GM23338 (cell line): Measurements from ENCODE around the gene GABPB1. TPM values are rescaled to one million over a fixed set of nuclear protein-coding genes. Genes with fewer than 3 reads are reported as not detected.

Source experiments
- ATAC-seq: fragments of 200-7000 bp; cut with Tn5 transposase; 3 replicates; pipeline ENCODE4 v1.9.1; 2020
- DNase-seq: peaks from one replicate; pipeline ENCODE4 v3.0.0-alpha.2; 2015; ENCODE audit warnings: low spot score
- H2AFZ ChIP-seq: fragments of 200-600 bp; sonication (generic); 2 replicates; pipeline ENCODE4 v1.8.0; 2016; ENCODE audit warnings: antibody characterized with exemption, mild to moderate bottlenecking, moderate library complexity
- H3F3A ChIP-seq: fragments of 200-600 bp; sonication (generic); replicated peaks from 2 replicates; pipeline ENCODE4 v1.8.0; 2017; ENCODE audit warnings: antibody characterized with exemption, mixed run types, low read depth
- H3K27ac ChIP-seq: fragments of 200-600 bp; sonication (generic); 2 replicates; pipeline ENCODE4 v1.6.1; 2016; ENCODE audit warnings: low read depth
- H3K27me3 ChIP-seq: fragments of 200-600 bp; sonication (generic); 2 replicates; pipeline ENCODE4 v1.8.0; 2016; ENCODE audit warnings: mild to moderate bottlenecking, mixed run types, moderate library complexity; ENCODE audit not compliant: insufficient read depth
- H3K36me3 ChIP-seq: fragments of 200-600 bp; sonication (generic); 2 replicates; pipeline ENCODE4 v1.8.0; 2016; ENCODE audit warnings: mild to moderate bottlenecking; ENCODE audit not compliant: insufficient read depth
- H3K4me1 ChIP-seq: fragments of 200-600 bp; sonication (generic); 2 replicates; pipeline ENCODE4 v1.8.0; 2016; ENCODE audit warnings: mild to moderate bottlenecking, moderate library complexity; ENCODE audit not compliant: insufficient read depth
- H3K4me2 ChIP-seq: fragments of 200-600 bp; sonication (generic); 2 replicates; pipeline ENCODE4 v1.7.1; 2017; ENCODE audit warnings: mixed run types
- H3K4me3 ChIP-seq: fragments of 200-600 bp; sonication (generic); 2 replicates; pipeline ENCODE4 v1.6.1; 2016; ENCODE audit warnings: mixed run types
- H3K79me2 ChIP-seq: fragments of 200-600 bp; sonication (generic); replicated peaks from 2 replicates; pipeline ENCODE4 v1.8.0; 2017; ENCODE audit warnings: mild to moderate bottlenecking; ENCODE audit not compliant: insufficient read depth
- H3K9me2 ChIP-seq: fragments of 200-600 bp; sonication (generic); 2 replicates; pipeline ENCODE4 v1.8.0; 2017; ENCODE audit not compliant: insufficient read depth
- H4K20me1 ChIP-seq: fragments of 200-600 bp; sonication (generic); replicated peaks from 2 replicates; pipeline ENCODE4 v1.8.0; 2017; ENCODE audit warnings: mild to moderate bottlenecking; ENCODE audit not compliant: insufficient read depth
- H3K27ac Mint-ChIP-seq: 2 replicates; pipeline ENCODE4 v1.8.0; 2020; ENCODE audit warnings: inconsistent platforms, mild to moderate bottlenecking, moderate library complexity, mixed read lengths
- H3K27me3 Mint-ChIP-seq: 3 replicates; pipeline ENCODE4 v1.8.0; 2022; ENCODE audit warnings: low read depth, mild to moderate bottlenecking, moderate library complexity, mixed read lengths, inconsistent platforms; ENCODE audit not compliant: insufficient read depth, poor library complexity
- H3K36me3 Mint-ChIP-seq: 3 replicates; pipeline ENCODE4 v1.8.0; 2021; ENCODE audit warnings: low read depth, mild to moderate bottlenecking, inconsistent platforms, moderate library complexity, mixed read lengths
- H3K4me1 Mint-ChIP-seq: 3 replicates; pipeline ENCODE4 v1.8.0; 2020; ENCODE audit warnings: mild to moderate bottlenecking, inconsistent platforms, mixed read lengths
- H3K4me3 Mint-ChIP-seq: 3 replicates; pipeline ENCODE4 v1.8.0; 2021; ENCODE audit warnings: moderate library complexity, mild to moderate bottlenecking, inconsistent platforms, mixed read lengths
- H3K9me3 Mint-ChIP-seq: 3 replicates; pipeline ENCODE4 v1.8.0; 2020; ENCODE audit warnings: moderate library complexity, mild to moderate bottlenecking, inconsistent platforms, mixed read lengths
- CREB1 ChIP-seq: fragments of 250-450 bp; sonication (Bioruptor Pico); IDR thresholded peaks from 2 replicates; pipeline ENCODE4 v1.5.0; 2020; ENCODE audit warnings: low read depth, mild to moderate bottlenecking, moderate library complexity
- EZH2 ChIP-seq: fragments of 200-600 bp; sonication (generic); IDR thresholded peaks from one replicate; pipeline ENCODE4 v1.8.0; 2017; ENCODE audit warnings: antibody characterized with exemption, mild to moderate bottlenecking, low read depth; ENCODE audit not compliant: unreplicated experiment
- EZH2phosphoT487 ChIP-seq: fragments of 200-600 bp; sonication (generic); IDR thresholded peaks from one replicate; pipeline ENCODE4 v1.8.1; 2018; ENCODE audit warnings: antibody characterized with exemption; ENCODE audit not compliant: unreplicated experiment
- JUNB ChIP-seq: IDR thresholded peaks from one replicate; pipeline ENCODE4 v1.6.1; 2016; ENCODE audit warnings: antibody characterized with exemption; ENCODE audit not compliant: unreplicated experiment
- POLR2AphosphoS5 ChIP-seq: IDR thresholded peaks from 2 replicates; pipeline ENCODE4 v1.6.1; 2016; ENCODE audit warnings: antibody characterized with exemption, low read depth
- STAT1 ChIP-seq: IDR thresholded peaks from one replicate; pipeline ENCODE4 v1.6.1; 2016; ENCODE audit warnings: antibody characterized with exemption; ENCODE audit not compliant: unreplicated experiment
- polyA plus RNA-seq: library from polyadenylated mRNA; unstranded; fragments of >200 nt; fragmentation: Nextera tagmentation; extraction: Ambion mirVana; gene quantifications from 2 replicates; pipeline ENCODE4 v1.2.1, GENCODE V29; 2016
- total RNA-seq: library from RNA; depleted of rRNA; stranded (reverse); fragments of >200 nt; shearing (Covaris generic); gene quantifications from 2 replicates; pipeline ENCODE4 v1.2.3, GENCODE V29; 2014
- TF ChIP-seq, protein P1 (sequence below): fragments of 250-450 bp; sonication (Bioruptor Pico); IDR thresholded peaks from 2 replicates; pipeline ENCODE4 v1.5.0; 2020; ENCODE audit warnings: mild to moderate bottlenecking, moderate library complexity
- TF ChIP-seq, protein P2 (sequence below): IDR thresholded peaks from one replicate; pipeline ENCODE4 v1.6.1; 2018; ENCODE audit warnings: antibody characterized with exemption; ENCODE audit not compliant: unreplicated experiment
- TF ChIP-seq, protein P3 (sequence below), 2 experiments: fragments of 200-600 bp in 1 of 2; sonication (generic) in 1 of 2; conservative IDR thresholded peaks; 2 replicates each; pipeline versions ENCODE4 v1.5.1 to v1.6.1; 2016 to 2017; ENCODE audit warnings: antibody characterized with exemption in 2 of 2, low read depth in 2 of 2, mild to moderate bottlenecking in 2 of 2, moderate library complexity in 1 of 2

The GABPB1 gene
- total and polyA plus RNA-seq, 2 experiments from 2014 or later, result 34.4 to 53.9 TPM

- Histone ChIP-seq H3K4me1 (no peaks in the 10 kb centered on the region), H3K36me3 (no peaks in the 10 kb centered on the region), H3K27me3 (no peaks in the 10 kb centered on the region), H3K4me2 (no peak overlapping the region), H3K9me2 (no peaks in the 10 kb centered on the region), H3K27ac (no peak overlapping the region), H3K4me3 (no peak overlapping the region), H2AFZ (no peak overlapping the region), H4K20me1 (no peaks in the 10 kb centered on the region), H3F3A (no peaks in the 10 kb centered on the region), H3K79me2 (no peaks in the 10 kb centered on the region)
- ATAC-seq, result no peak
- Mint-ChIP-seq H3K4me3 (no peak overlapping the region), H3K27ac (no peak overlapping the region), H3K36me3 (no peaks in the 10 kb centered on the region), H3K27me3 (peaks cover 1% of the 10 kb centered on the region), H3K4me1 (no peaks in the 10 kb centered on the region), H3K9me3 (no peaks in the 10 kb centered on the region)
- DNase-seq, result no peak
- TF ChIP-seq, protein P1, sequence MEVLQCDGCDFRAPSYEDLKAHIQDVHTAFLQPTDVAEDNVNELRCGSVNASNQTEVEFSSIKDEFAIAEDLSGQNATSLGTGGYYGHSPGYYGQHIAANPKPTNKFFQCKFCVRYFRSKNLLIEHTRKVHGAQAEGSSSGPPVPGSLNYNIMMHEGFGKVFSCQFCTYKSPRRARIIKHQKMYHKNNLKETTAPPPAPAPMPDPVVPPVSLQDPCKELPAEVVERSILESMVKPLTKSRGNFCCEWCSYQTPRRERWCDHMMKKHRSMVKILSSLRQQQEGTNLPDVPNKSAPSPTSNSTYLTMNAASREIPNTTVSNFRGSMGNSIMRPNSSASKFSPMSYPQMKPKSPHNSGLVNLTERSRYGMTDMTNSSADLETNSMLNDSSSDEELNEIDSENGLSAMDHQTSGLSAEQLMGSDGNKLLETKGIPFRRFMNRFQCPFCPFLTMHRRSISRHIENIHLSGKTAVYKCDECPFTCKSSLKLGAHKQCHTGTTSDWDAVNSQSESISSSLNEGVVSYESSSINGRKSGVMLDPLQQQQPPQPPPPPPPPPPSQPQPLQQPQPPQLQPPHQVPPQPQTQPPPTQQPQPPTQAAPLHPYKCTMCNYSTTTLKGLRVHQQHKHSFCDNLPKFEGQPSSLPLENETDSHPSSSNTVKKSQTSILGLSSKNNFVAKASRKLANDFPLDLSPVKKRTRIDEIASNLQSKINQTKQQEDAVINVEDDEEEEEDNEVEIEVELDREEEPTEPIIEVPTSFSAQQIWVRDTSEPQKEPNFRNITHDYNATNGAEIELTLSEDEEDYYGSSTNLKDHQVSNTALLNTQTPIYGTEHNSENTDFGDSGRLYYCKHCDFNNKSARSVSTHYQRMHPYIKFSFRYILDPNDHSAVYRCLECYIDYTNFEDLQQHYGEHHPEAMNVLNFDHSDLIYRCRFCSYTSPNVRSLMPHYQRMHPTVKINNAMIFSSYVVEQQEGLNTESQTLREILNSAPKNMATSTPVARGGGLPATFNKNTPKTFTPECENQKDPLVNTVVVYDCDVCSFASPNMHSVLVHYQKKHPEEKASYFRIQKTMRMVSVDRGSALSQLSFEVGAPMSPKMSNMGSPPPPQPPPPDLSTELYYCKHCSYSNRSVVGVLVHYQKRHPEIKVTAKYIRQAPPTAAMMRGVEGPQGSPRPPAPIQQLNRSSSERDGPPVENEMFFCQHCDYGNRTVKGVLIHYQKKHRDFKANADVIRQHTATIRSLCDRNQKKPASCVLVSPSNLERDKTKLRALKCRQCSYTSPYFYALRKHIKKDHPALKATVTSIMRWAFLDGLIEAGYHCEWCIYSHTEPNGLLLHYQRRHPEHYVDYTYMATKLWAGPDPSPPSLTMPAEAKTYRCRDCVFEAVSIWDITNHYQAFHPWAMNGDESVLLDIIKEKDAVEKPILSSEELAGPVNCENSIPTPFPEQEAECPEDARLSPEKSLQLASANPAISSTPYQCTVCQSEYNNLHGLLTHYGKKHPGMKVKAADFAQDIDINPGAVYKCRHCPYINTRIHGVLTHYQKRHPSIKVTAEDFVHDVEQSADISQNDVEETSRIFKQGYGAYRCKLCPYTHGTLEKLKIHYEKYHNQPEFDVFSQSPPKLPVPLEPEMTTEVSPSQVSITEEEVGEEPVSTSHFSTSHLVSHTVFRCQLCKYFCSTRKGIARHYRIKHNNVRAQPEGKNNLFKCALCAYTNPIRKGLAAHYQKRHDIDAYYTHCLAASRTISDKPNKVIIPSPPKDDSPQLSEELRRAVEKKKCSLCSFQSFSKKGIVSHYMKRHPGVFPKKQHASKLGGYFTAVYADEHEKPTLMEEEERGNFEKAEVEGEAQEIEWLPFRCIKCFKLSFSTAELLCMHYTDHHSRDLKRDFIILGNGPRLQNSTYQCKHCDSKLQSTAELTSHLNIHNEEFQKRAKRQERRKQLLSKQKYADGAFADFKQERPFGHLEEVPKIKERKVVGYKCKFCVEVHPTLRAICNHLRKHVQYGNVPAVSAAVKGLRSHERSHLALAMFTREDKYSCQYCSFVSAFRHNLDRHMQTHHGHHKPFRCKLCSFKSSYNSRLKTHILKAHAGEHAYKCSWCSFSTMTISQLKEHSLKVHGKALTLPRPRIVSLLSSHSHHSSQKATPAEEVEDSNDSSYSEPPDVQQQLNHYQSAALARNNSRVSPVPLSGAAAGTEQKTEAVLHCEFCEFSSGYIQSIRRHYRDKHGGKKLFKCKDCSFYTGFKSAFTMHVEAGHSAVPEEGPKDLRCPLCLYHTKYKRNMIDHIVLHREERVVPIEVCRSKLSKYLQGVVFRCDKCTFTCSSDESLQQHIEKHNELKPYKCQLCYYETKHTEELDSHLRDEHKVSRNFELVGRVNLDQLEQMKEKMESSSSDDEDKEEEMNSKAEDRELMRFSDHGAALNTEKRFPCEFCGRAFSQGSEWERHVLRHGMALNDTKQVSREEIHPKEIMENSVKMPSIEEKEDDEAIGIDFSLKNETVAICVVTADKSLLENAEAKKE (CRISPR knock-in tag), result no peak
- TF ChIP-seq CREB1 (no peak), EZH2 (no peak), POLR2AphosphoS5 (no peak), JUNB (no peak), EZH2phosphoT487 (no peak), STAT1 (no peak)
- TF ChIP-seq, protein P2, sequence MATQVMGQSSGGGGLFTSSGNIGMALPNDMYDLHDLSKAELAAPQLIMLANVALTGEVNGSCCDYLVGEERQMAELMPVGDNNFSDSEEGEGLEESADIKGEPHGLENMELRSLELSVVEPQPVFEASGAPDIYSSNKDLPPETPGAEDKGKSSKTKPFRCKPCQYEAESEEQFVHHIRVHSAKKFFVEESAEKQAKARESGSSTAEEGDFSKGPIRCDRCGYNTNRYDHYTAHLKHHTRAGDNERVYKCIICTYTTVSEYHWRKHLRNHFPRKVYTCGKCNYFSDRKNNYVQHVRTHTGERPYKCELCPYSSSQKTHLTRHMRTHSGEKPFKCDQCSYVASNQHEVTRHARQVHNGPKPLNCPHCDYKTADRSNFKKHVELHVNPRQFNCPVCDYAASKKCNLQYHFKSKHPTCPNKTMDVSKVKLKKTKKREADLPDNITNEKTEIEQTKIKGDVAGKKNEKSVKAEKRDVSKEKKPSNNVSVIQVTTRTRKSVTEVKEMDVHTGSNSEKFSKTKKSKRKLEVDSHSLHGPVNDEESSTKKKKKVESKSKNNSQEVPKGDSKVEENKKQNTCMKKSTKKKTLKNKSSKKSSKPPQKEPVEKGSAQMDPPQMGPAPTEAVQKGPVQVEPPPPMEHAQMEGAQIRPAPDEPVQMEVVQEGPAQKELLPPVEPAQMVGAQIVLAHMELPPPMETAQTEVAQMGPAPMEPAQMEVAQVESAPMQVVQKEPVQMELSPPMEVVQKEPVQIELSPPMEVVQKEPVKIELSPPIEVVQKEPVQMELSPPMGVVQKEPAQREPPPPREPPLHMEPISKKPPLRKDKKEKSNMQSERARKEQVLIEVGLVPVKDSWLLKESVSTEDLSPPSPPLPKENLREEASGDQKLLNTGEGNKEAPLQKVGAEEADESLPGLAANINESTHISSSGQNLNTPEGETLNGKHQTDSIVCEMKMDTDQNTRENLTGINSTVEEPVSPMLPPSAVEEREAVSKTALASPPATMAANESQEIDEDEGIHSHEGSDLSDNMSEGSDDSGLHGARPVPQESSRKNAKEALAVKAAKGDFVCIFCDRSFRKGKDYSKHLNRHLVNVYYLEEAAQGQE, result no peak
- TF ChIP-seq, protein P3, sequence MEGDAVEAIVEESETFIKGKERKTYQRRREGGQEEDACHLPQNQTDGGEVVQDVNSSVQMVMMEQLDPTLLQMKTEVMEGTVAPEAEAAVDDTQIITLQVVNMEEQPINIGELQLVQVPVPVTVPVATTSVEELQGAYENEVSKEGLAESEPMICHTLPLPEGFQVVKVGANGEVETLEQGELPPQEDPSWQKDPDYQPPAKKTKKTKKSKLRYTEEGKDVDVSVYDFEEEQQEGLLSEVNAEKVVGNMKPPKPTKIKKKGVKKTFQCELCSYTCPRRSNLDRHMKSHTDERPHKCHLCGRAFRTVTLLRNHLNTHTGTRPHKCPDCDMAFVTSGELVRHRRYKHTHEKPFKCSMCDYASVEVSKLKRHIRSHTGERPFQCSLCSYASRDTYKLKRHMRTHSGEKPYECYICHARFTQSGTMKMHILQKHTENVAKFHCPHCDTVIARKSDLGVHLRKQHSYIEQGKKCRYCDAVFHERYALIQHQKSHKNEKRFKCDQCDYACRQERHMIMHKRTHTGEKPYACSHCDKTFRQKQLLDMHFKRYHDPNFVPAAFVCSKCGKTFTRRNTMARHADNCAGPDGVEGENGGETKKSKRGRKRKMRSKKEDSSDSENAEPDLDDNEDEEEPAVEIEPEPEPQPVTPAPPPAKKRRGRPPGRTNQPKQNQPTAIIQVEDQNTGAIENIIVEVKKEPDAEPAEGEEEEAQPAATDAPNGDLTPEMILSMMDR (conservative IDR thresholded peaks at IDR 0.05; ENCODE audit: low read depth in 2 of 2), result no peak
Measured at GRCh38 chr15:50244959-50245624, 109.9 kb downstream of the GABPB1 start.
